SU-DHL-6 (cell line): ENCODE data around the gene GHR.

Experiments
- H2AFZ ChIP-seq: fragments of 200-600 bp; sonication (generic); 2 replicates; pipeline ENCODE4 v1.6.1; 2014; ENCODE audit warnings: low read depth, mild to moderate bottlenecking, moderate library complexity, mixed read lengths, antibody characterized with exemption, low read length; ENCODE audit not compliant: severe bottlenecking
- H3F3A ChIP-seq: fragments of 200-600 bp; shearing (Covaris generic); 2 replicates; pipeline ENCODE4 v1.6.0; 2016; ENCODE audit warnings: antibody characterized with exemption, mild to moderate bottlenecking; ENCODE audit not compliant: insufficient read depth
- H3K27ac ChIP-seq: fragments of 200-600 bp; sonication (generic); 2 replicates; pipeline ENCODE4 v1.5.1; 2016; ENCODE audit warnings: low read depth, mild to moderate bottlenecking, low read length, moderate library complexity, mixed read lengths
- H3K27me3 ChIP-seq: fragments of 200-600 bp; sonication (generic), shearing (Covaris generic); 2 replicates; pipeline ENCODE4 v1.6.0; 2014; ENCODE audit warnings: mild to moderate bottlenecking, low read length
- H3K36me3 ChIP-seq: fragments of 200-600 bp; sonication (generic); 2 replicates; pipeline ENCODE4 v1.6.1; 2014; ENCODE audit warnings: mild to moderate bottlenecking, low read length, mixed read lengths
- H3K4me2 ChIP-seq: fragments of 300-600, 200-600 bp; shearing (Covaris generic), sonication (generic); 2 replicates; pipeline ENCODE4 v1.6.0; 2014; ENCODE audit warnings: low read length, low read depth, mild to moderate bottlenecking; ENCODE audit not compliant: poor library complexity, severe bottlenecking
- H3K4me3 ChIP-seq: fragments of 200-600 bp; sonication (generic); 2 replicates; pipeline ENCODE4 v1.5.1; 2014; ENCODE audit warnings: antibody characterized with exemption, low read length, mild to moderate bottlenecking, mixed read lengths; ENCODE audit not compliant: insufficient read depth, poor library complexity, severe bottlenecking
- H3K79me2 ChIP-seq: fragments of 200-600 bp; sonication (generic); 2 replicates; pipeline ENCODE4 v1.6.1; 2014; ENCODE audit warnings: mild to moderate bottlenecking, low read length, moderate library complexity; ENCODE audit not compliant: insufficient read depth
- H3K9ac ChIP-seq: fragments of 200-600 bp; sonication (generic); 2 replicates; pipeline ENCODE4 v1.7.0; 2014; ENCODE audit warnings: mild to moderate bottlenecking, low read length
- H3K9me2 ChIP-seq: fragments of 200-600 bp; sonication (generic); replicated peaks from 2 replicates; pipeline ENCODE4 v1.6.1; 2014; ENCODE audit warnings: low read length; ENCODE audit not compliant: insufficient read depth
- H3K9me3 ChIP-seq: fragments of 200-600 bp; sonication (generic); 2 replicates; pipeline ENCODE4 v1.6.1; 2014; ENCODE audit warnings: low read length, mixed read lengths; ENCODE audit not compliant: insufficient read depth
- H4K20me1 ChIP-seq: fragments of 200-600 bp; sonication (generic); 2 replicates; pipeline ENCODE4 v1.6.1; 2014; ENCODE audit warnings: low read depth, mild to moderate bottlenecking, antibody characterized with exemption, low read length, moderate library complexity, mixed read lengths
- CTCF ChIP-seq: fragments of 200-600 bp; sonication (generic); IDR thresholded peaks from one replicate; pipeline ENCODE4 v1.5.1; 2017; ENCODE audit warnings: antibody characterized with exemption, mild to moderate bottlenecking, low read length, moderate library complexity; ENCODE audit not compliant: insufficient read depth, poor library complexity, severe bottlenecking
- EZH2phosphoT487 ChIP-seq: fragments of 200-600 bp; sonication (generic), shearing (Covaris generic); conservative IDR thresholded peaks from 2 replicates; pipeline ENCODE4 v1.6.1; 2018; ENCODE audit warnings: mild to moderate bottlenecking, antibody characterized with exemption, low read length, moderate library complexity, mixed read lengths

Gene GHR

GRCh38 chr5:42506662-42507061 lies 83.4 kb downstream of the GHR start:
- no peaks in the 10 kb centered on the region for H3K36me3 ChIP-seq
- H3K4me2 ChIP-seq = no peak overlapping the region
- TF ChIP-seq EZH2phosphoT487 (no peak), CTCF (no peak)
- no peaks in the 10 kb centered on the region for H3K9me2 ChIP-seq
- H3K79me2 ChIP-seq = no peaks in the 10 kb centered on the region
- H3F3A ChIP-seq = no peaks in the 10 kb centered on the region
- H2AFZ ChIP-seq = no peak overlapping the region
- no peak overlapping the region for H3K4me3 ChIP-seq
- H3K9me3 ChIP-seq = no peaks in the 10 kb centered on the region
- no peaks in the 10 kb centered on the region for H3K27me3 ChIP-seq
- no peaks in the 10 kb centered on the region for H4K20me1 ChIP-seq
- no peak overlapping the region for H3K9ac ChIP-seq
- no peak overlapping the region for H3K27ac ChIP-seq

GRCh38 chr5:42507451-42508097 lies 84.3 kb downstream of the GHR start:
- Histone ChIP-seq H2AFZ (no peak overlapping the region), H4K20me1 (no peaks in the 10 kb centered on the region), H3K9me2 (no peaks in the 10 kb centered on the region), H3K4me3 (no peak overlapping the region), H3K9me3 (no peaks in the 10 kb centered on the region), H3K79me2 (no peaks in the 10 kb centered on the region), H3K4me2 (no peak overlapping the region), H3K27me3 (no peaks in the 10 kb centered on the region), H3K27ac (no peak overlapping the region), H3F3A (no peaks in the 10 kb centered on the region), H3K36me3 (no peaks in the 10 kb centered on the region), H3K9ac (no peak overlapping the region)
- TF ChIP-seq EZH2phosphoT487 = no peak
- TF ChIP-seq CTCF = no peak

GRCh38 chr5:42513246-42513645 lies 90.0 kb downstream of the GHR start:
- Histone ChIP-seq H3K27ac (no peak overlapping the region), H3F3A (no peaks in the 10 kb centered on the region), H3K9me3 (no peaks in the 10 kb centered on the region), H3K27me3 (no peaks in the 10 kb centered on the region), H2AFZ (no peak overlapping the region), H4K20me1 (no peaks in the 10 kb centered on the region), H3K4me3 (no peak overlapping the region), H3K9me2 (no peaks in the 10 kb centered on the region), H3K36me3 (no peaks in the 10 kb centered on the region), H3K4me2 (no peak overlapping the region), H3K9ac (no peak overlapping the region), H3K79me2 (no peaks in the 10 kb centered on the region)
- no peak for TF ChIP-seq CTCF
